ENCODE data around the gene TMEM245. TPM values are rescaled to one million over a fixed set of nuclear protein-coding genes. Genes with fewer than 3 reads are reported as not detected.

The TMEM245 gene
- total RNA-seq, 1 donor from 2014 or later: 67.3 TPM

Small RNAs within 50 kb of the gene (small RNA-seq; reads per million reads assigned to genes)
- gene MIR32: 4.0 reads per million, percentile 90 among the genes with 10 or more reads in this experiment
- not detected for gene RF00019

Other genes starting within 250 kb of the TMEM245 start
- gene ELP1, start 185.8 kb downstream of the TMEM245 start, total RNA-seq: 51.8 TPM
- gene ABITRAM, start 185.5 kb downstream of the TMEM245 start, total RNA-seq: 6.5 TPM
- gene CTNNAL1, start 106.4 kb downstream of the TMEM245 start, total RNA-seq: 7.3 TPM
- gene FRRS1L, start 47.3 kb upstream of the TMEM245 start, total RNA-seq: 66.9 TPM
- gene EPB41L4B, start 201.1 kb upstream of the TMEM245 start, total RNA-seq: 2.9 TPM